HepG2 (cell line): ENCODE measurements around the gene ADAMTS4.

ENCODE experiments used
- ESRRA ChIP-seq: sonication (generic); formaldehyde crosslinking; IDR thresholded peaks from 2 replicates; pipeline ENCODE4 v1.5.1; 2020; ENCODE audit warnings: mild to moderate bottlenecking, low read depth, missing genetic modification reagents
- FIP1L1 ChIP-seq: fragments of 200-400 bp; formaldehyde crosslinking; IDR thresholded peaks from 2 replicates; pipeline ENCODE4 v1.6.1; 2018; ENCODE audit warnings: low read depth, mild to moderate bottlenecking, low read length, moderate library complexity, borderline replicate concordance; ENCODE audit not compliant: insufficient read depth
- HCFC1 ChIP-seq: fragments of 150-350 bp; IDR thresholded peaks from 2 replicates; pipeline ENCODE4 v1.6.1; 2014; ENCODE audit warnings: low read depth, low read length
- POLR2A ChIP-seq, 2 experiments: IDR thresholded peaks; 2 replicates each; pipeline ENCODE4 v1.6.1; 2011; ENCODE audit warnings: low read depth in 2 of 2, low read length in 2 of 2, mild to moderate bottlenecking in 1 of 2, moderate library complexity in 1 of 2; ENCODE audit not compliant: insufficient read depth in 1 of 2
- SIN3A ChIP-seq: IDR thresholded peaks from 2 replicates; pipeline ENCODE4 v1.6.1; 2011; ENCODE audit warnings: low read depth, mild to moderate bottlenecking, control low read depth, low read length, borderline replicate concordance
- ZNF138 ChIP-seq: sonication (generic); formaldehyde crosslinking; IDR thresholded peaks from 2 replicates; pipeline ENCODE4 v1.5.0; 2020; ENCODE audit warnings: mild to moderate bottlenecking, low read depth, missing genetic modification reagents
- ZNF407 ChIP-seq: sonication (generic); formaldehyde crosslinking; IDR thresholded peaks from one replicate; pipeline ENCODE4 v1.5.1; 2020; ENCODE audit warnings: mild to moderate bottlenecking, missing genetic modification reagents; ENCODE audit errors: not compliant biosample characterization

GRCh38 chr1:161241682-161242081 lies 42.8 kb upstream of the ADAMTS4 start:
- TF ChIP-seq ZNF138 (CRISPR knock-in tag) (no peak), ESRRA (CRISPR knock-in tag) (no peak), FIP1L1 (no peak), HCFC1 (no peak), SIN3A (no peak), ZNF407 (CRISPR knock-in tag) (no peak), POLR2A (IDR thresholded peaks at IDR 0.05; ENCODE audit: insufficient read depth in 1 of 2, low read depth in 2 of 2, low read length in 2 of 2) (no peak)
